Endothelial cell of umbilical vein (primary cell): ENCODE measurements around the gene MAN2C1. TPM values are rescaled to one million over a fixed set of nuclear protein-coding genes. Genes with fewer than 3 reads are reported as not detected.
A peak's percentile ranks its signal among the peaks of the same experiment; 100 is the strongest.

Source experiments
- BruUV-seq: library from RNA; stranded (reverse); fragments of 400-500 nt; replicated peaks from 2 replicates; lab custom pipeline; 2021; lab: Mats Ljungman, UMichigan
- CTCF ChIA-PET: fragments of 300-600, 350-600 bp; sonication (Branson Sonifier 250); formaldehyde crosslinking; loops from one replicate; lab custom pipeline; 2021; ENCODE audit warnings: antibody characterized with exemption, inconsistent platforms; lab: Charles Lee
- POLR2A ChIA-PET: fragments of 300-600, 350-600 bp; sonication (Branson Sonifier 250); formaldehyde crosslinking; loops from one replicate; lab custom pipeline; 2021; ENCODE audit warnings: antibody characterized with exemption, inconsistent platforms; lab: Charles Lee
- DNase-seq: peaks from one replicate; pipeline ENCODE4 v3.0.0-alpha.2; 2011; ENCODE audit warnings: low read depth, low spot score
- FAIRE-seq: peaks from 2 replicates; lab custom pipeline; 2011; peaks lifted over from hg19 to GRCh38; lab: Jason Lieb, UNC
- H2AFZ ChIP-seq: 2 replicates; pipeline ENCODE4 v1.6.0; 2012; ENCODE audit warnings: low read depth, low read length, control low read depth, inconsistent platforms
- H3K27ac ChIP-seq: 2 replicates; pipeline ENCODE4 v1.5.1; 2011; ENCODE audit warnings: low read depth, mild to moderate bottlenecking, control low read depth, low read length, moderate library complexity; ENCODE audit not compliant: insufficient read depth
- H3K27me3 ChIP-seq, 2 experiments: 2 replicates each; pipeline versions ENCODE4 v1.6.0 to v1.6.1; 2011; ENCODE audit warnings: low read length in 2 of 2, mixed read lengths in 1 of 2; ENCODE audit not compliant: control insufficient read depth in 2 of 2, insufficient read depth in 2 of 2
- H3K36me3 ChIP-seq, 2 experiments: 2 replicates in 1 of 2; 3 replicates in 1 of 2; pipeline ENCODE4 v1.5.1; 2011; ENCODE audit warnings: low read length in 2 of 2, mild to moderate bottlenecking in 1 of 2, moderate library complexity in 1 of 2; ENCODE audit not compliant: control insufficient read depth in 2 of 2, insufficient read depth in 2 of 2; ENCODE audit errors: extremely low read depth in 1 of 2
- H3K4me1 ChIP-seq: 3 replicates; pipeline ENCODE4 v1.5.1; 2011; ENCODE audit warnings: mild to moderate bottlenecking, low read length; ENCODE audit not compliant: control insufficient read depth, insufficient read depth; ENCODE audit errors: extremely low read depth
- H3K4me2 ChIP-seq: 2 replicates; pipeline ENCODE4 v1.6.1; 2011; ENCODE audit warnings: low read length, control low read depth, mixed read lengths; ENCODE audit not compliant: insufficient read depth
- H3K4me3 ChIP-seq, 3 experiments: fragments of 200-600 bp in 1 of 3; sonication (generic), shearing (Covaris generic) in 1 of 3; replicated peaks in 1 of 3; 2 replicates each; pipeline ENCODE4 v1.5.1; 2011 to 2016; ENCODE audit warnings: control low read depth in 3 of 3, low read length in 3 of 3, mild to moderate bottlenecking in 2 of 3, inconsistent platforms in 1 of 3, low read depth in 1 of 3, moderate library complexity in 1 of 3; ENCODE audit not compliant: insufficient read depth in 1 of 3
- H3K79me2 ChIP-seq: 2 replicates; pipeline ENCODE4 v1.6.0; 2012; ENCODE audit warnings: low read length, inconsistent platforms; ENCODE audit not compliant: control insufficient read depth, insufficient read depth
- H3K9ac ChIP-seq: replicated peaks from 2 replicates; pipeline ENCODE3; 2011; ENCODE audit warnings: low read length, control low read depth; ENCODE audit not compliant: insufficient read depth; ENCODE audit errors: extremely low read depth
- H3K9me1 ChIP-seq: replicated peaks from 3 replicates; pipeline ENCODE4 v1.6.0; 2011; ENCODE audit warnings: mild to moderate bottlenecking, low read length; ENCODE audit not compliant: control insufficient read depth, insufficient read depth; ENCODE audit errors: extremely low read depth
- H3K9me3 ChIP-seq: replicated peaks from 2 replicates; pipeline ENCODE4 v1.5.1; 2012; ENCODE audit warnings: low read length, inconsistent platforms; ENCODE audit not compliant: control insufficient read depth, insufficient read depth
- H4K20me1 ChIP-seq: replicated peaks from 2 replicates; pipeline ENCODE3; 2011; ENCODE audit warnings: mild to moderate bottlenecking, low read length; ENCODE audit not compliant: control insufficient read depth, insufficient read depth; ENCODE audit errors: extremely low read depth
- EZH2 ChIP-seq: IDR thresholded peaks from 2 replicates; pipeline ENCODE4 v1.6.1; 2012; ENCODE audit warnings: borderline replicate concordance, low read depth, mild to moderate bottlenecking, moderate library complexity, low read length, inconsistent platforms; ENCODE audit not compliant: severe bottlenecking
- FOS ChIP-seq: IDR thresholded peaks from 2 replicates; pipeline ENCODE4 v1.6.1; 2011; ENCODE audit warnings: mild to moderate bottlenecking, low read length, moderate library complexity, borderline replicate concordance; ENCODE audit not compliant: insufficient read depth
- GATA2 ChIP-seq: IDR thresholded peaks from 2 replicates; pipeline ENCODE4 v1.7.0; 2011; ENCODE audit warnings: low read depth, mild to moderate bottlenecking, moderate library complexity, mixed read lengths, low read length; ENCODE audit not compliant: insufficient read length, insufficient read depth
- JUN ChIP-seq: IDR thresholded peaks from 2 replicates; pipeline ENCODE4 v1.6.1; 2011; ENCODE audit warnings: borderline replicate concordance, low read depth; ENCODE audit not compliant: insufficient read length, insufficient read depth
- MAX ChIP-seq: IDR thresholded peaks from 2 replicates; pipeline ENCODE4 v1.6.1; 2011; ENCODE audit not compliant: insufficient read depth, insufficient read length
- MYC ChIP-seq: IDR thresholded peaks from one replicate; pipeline ENCODE4 v1.6.1; 2011; ENCODE audit warnings: mild to moderate bottlenecking, low read depth, low read length
- POLR2A ChIP-seq: IDR thresholded peaks from 2 replicates; pipeline ENCODE4 v1.6.1; 2012; ENCODE audit warnings: low read depth, mild to moderate bottlenecking, control low read depth, low read length
- POLR2AphosphoS5 ChIP-seq: IDR thresholded peaks from 2 replicates; pipeline ENCODE4 v1.6.1; 2012; ENCODE audit warnings: low read depth, mild to moderate bottlenecking, control low read depth, low read length, moderate library complexity; ENCODE audit not compliant: insufficient read depth
- dilution Hi-C: fragments of 300-500 bp; cut with MboI; formaldehyde crosslinking; loops from one replicate; pipeline ENCODE4 v1.15.0; 2019; ENCODE audit warnings: low sequenced_read_pairs; ENCODE audit not compliant: extremely low pct_ligation_motif_present
- intact Hi-C: fragments of 100-400 bp; cut with micrococcal nuclease; formaldehyde crosslinking; loops from one replicate; pipeline ENCODE4 v1.10.0; 2022
- polyA plus RNA-seq, 4 experiments: library from polyadenylated mRNA; depleted of rRNA in 3 of 4; stranded (reverse) in 3 of 4; unstranded in 1 of 4; fragments of >200 nt; gene quantifications; 2 replicates each; pipeline versions ENCODE4 v1.2.1 to v1.2.3, GENCODE V29; 2011 to 2012; ENCODE audit warnings: missing spikeins in 1 of 4
- total RNA-seq: library from RNA; stranded (reverse); gene quantifications from 2 replicates; pipeline ENCODE4 v1.2.3, GENCODE V29; 2021
- TF ChIP-seq, protein P1 (sequence below), 2 donors: IDR thresholded peaks; 1 replicate in 1 of 2; 2 replicates in 1 of 2; pipeline ENCODE4 v1.5.1; 2011; ENCODE audit warnings: low read length in 2 of 2, mild to moderate bottlenecking in 2 of 2, moderate library complexity in 2 of 2, control low read depth in 1 of 2, inconsistent platforms in 1 of 2, low read depth in 1 of 2; ENCODE audit not compliant: insufficient read depth in 1 of 2; ENCODE audit errors: extremely low read depth in 1 of 2

The MAN2C1 gene
- total and polyA plus RNA-seq, 2 donors (not counting 3 experiments of a cell fraction or from before 2014, with no cell fraction given) = 198 to 248 TPM

DNA sequence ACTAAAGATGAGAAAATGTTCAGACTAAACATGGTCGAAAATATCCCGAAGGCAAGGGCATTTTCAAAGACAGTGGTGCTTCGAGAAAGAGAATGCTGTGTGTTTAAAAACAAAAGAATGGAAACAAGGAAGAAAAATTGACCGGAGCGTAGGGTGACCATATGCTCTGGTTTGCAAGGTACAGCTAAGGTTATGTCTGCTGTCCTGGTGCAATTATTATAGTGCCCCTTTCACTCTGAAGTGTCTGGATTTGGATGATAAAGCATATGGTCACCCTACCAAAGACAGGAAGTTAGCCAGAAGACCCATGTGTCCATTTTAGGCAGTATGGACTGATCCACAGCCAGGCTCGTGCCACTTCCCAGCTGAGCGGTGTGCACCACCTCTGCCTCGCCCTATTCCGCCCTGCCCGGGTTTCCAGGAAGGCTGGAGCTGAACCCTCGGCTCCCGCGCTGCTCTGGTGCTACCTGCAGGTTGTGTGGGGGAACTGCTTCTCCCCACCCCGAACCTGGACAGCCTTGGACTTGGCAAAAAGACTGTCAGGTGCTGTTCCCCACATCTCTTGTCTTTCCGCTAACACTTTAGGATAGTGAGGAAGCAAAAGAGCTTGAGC, 60.5 kb downstream of the MAN2C1 start:
- DNase-seq = peak; percentile 12
- no peak overlapping the region for H3K4me3 ChIP-seq
- H3K27ac ChIP-seq = no peak overlapping the region
- ChIA-PET CTCF (interaction anchor here (1.0 to 1.7 kb wide), 3 partner anchors 17 to 351 kb away, joined by 3 to 10 read pairs (median 4); partner anchors contain the start of gene RPP25), POLR2A (no interaction called here)
- no peaks in the 10 kb centered on the region for H3K9me1 ChIP-seq
- H3K4me2 ChIP-seq = no peak overlapping the region
- H3K9me3 ChIP-seq = no peaks in the 10 kb centered on the region
- intact Hi-C loops = loop anchor here (10.0 kb wide), 1 partner anchor 283 kb away; the partner anchor contains the start of gene PPCDC
- BruUV-seq = no TSS peak
- no peak for TF ChIP-seq MAX
- TF ChIP-seq, protein P1, sequence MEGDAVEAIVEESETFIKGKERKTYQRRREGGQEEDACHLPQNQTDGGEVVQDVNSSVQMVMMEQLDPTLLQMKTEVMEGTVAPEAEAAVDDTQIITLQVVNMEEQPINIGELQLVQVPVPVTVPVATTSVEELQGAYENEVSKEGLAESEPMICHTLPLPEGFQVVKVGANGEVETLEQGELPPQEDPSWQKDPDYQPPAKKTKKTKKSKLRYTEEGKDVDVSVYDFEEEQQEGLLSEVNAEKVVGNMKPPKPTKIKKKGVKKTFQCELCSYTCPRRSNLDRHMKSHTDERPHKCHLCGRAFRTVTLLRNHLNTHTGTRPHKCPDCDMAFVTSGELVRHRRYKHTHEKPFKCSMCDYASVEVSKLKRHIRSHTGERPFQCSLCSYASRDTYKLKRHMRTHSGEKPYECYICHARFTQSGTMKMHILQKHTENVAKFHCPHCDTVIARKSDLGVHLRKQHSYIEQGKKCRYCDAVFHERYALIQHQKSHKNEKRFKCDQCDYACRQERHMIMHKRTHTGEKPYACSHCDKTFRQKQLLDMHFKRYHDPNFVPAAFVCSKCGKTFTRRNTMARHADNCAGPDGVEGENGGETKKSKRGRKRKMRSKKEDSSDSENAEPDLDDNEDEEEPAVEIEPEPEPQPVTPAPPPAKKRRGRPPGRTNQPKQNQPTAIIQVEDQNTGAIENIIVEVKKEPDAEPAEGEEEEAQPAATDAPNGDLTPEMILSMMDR (IDR thresholded peaks at IDR 0.05; ENCODE audit: extremely low read depth in 1 of 2, insufficient read depth in 1 of 2, low read depth in 1 of 2, low read length in 2 of 2) = peak; percentile 27 to 55
- TF ChIP-seq GATA2 = no peak
- peak overlapping the region; percentile 27 for H2AFZ ChIP-seq
- no peaks in the 10 kb centered on the region for H3K36me3 ChIP-seq
- no peaks in the 10 kb centered on the region for H3K4me1 ChIP-seq
- no peaks in the 10 kb centered on the region for H4K20me1 ChIP-seq
- dilution Hi-C loops = no loop called here
- H3K27me3 ChIP-seq = peaks cover 30 to 37% of the 10 kb centered on the region in 2 experiments
- no peaks in the 10 kb centered on the region for H3K79me2 ChIP-seq
- no peak overlapping the region for H3K9ac ChIP-seq
- FAIRE-seq = no peak

DNA sequence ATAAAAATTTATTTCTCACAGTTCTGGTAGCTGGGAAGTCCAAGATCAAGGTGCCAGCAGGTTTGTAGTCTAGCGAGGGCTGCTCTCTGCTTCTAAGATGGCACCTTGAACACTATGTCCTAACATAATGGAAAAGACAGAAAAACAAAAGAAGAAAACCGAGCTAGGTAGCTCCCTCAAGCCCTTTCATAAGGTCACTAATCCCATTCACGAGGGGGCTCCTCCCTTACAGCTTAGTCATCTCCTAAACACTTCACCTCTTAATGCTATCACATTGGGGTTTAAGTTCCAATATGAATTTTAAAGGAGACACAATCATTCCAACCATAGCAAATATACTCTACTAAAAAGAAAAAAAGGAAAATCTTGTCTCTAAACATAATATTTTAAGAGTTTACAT, 62.2 kb downstream of the MAN2C1 start:
- BruUV-seq = no TSS peak
- no peak for FAIRE-seq
- TF ChIP-seq MAX (no peak), FOS (no peak), JUN (no peak), GATA2 (no peak), MYC (no peak), EZH2 (no peak), POLR2A (no peak), POLR2AphosphoS5 (no peak)
- TF ChIP-seq, protein P1 (IDR thresholded peaks at IDR 0.05; ENCODE audit: extremely low read depth in 1 of 2, insufficient read depth in 1 of 2, low read depth in 1 of 2, low read length in 2 of 2) = no peak
- Histone ChIP-seq H3K27ac (no peak overlapping the region), H3K9ac (no peak overlapping the region), H3K4me3 (no peak overlapping the region), H3K36me3 (no peaks in the 10 kb centered on the region), H2AFZ (no peak overlapping the region), H3K9me1 (no peaks in the 10 kb centered on the region), H3K4me2 (no peak overlapping the region), H3K79me2 (no peaks in the 10 kb centered on the region), H3K4me1 (no peaks in the 10 kb centered on the region), H4K20me1 (no peaks in the 10 kb centered on the region), H3K27me3 (peaks cover 27 to 35% of the 10 kb centered on the region in 2 experiments), H3K9me3 (no peaks in the 10 kb centered on the region)
- intact Hi-C loops (loop anchor here (10.0 kb wide), 1 partner anchor 281 kb away; the partner anchor contains the start of gene PPCDC), dilution Hi-C loops (no loop called here)
- no peak for DNase-seq
- ChIA-PET POLR2A (no interaction called here), CTCF (no interaction called here)
